K562 (cell line): ENCODE data around the gene SNRPA. TPM values are rescaled to one million over a fixed set of nuclear protein-coding genes. Genes with fewer than 3 reads are reported as not detected.

Source experiments
- BCL6 ChIP-seq: fragments of 250-450 bp; sonication (Bioruptor Pico); IDR thresholded peaks from 2 replicates; pipeline ENCODE4 v1.4.0; 2020
- GABPB1 ChIP-seq: sonication (generic); formaldehyde crosslinking; IDR thresholded peaks from 2 replicates; pipeline ENCODE4 v1.8.0; 2022; ENCODE audit warnings: mild to moderate bottlenecking, missing genetic modification reagents
- IFI16 ChIP-seq: fragments of 250-450 bp; sonication (Bioruptor Pico); IDR thresholded peaks from 2 replicates; pipeline ENCODE4 v2.1.2; 2022; ENCODE audit warnings: mild to moderate bottlenecking, inconsistent platforms
- PHF8 ChIP-seq: fragments of 200-600 bp; sonication (generic); IDR thresholded peaks from 2 replicates; pipeline ENCODE4 v1.6.1; 2012; ENCODE audit warnings: mixed run types, mild to moderate bottlenecking, inconsistent platforms, low read length, moderate library complexity, borderline replicate concordance
- SMAD2 ChIP-seq: fragments of 150-350 bp; IDR thresholded peaks from 2 replicates; pipeline ENCODE4 v1.6.1; 2014; ENCODE audit warnings: low read depth, mild to moderate bottlenecking, low read length
- TRIM25 ChIP-seq: fragments of 450-650 bp; IDR thresholded peaks from 2 replicates; pipeline ENCODE4 v1.7.0; 2016; ENCODE audit warnings: borderline replicate concordance
- ZMIZ1 ChIP-seq, 2 experiments: fragments of 150-350 bp in 1 of 2; IDR thresholded peaks; 2 replicates each; pipeline ENCODE4 v1.6.1; 2012 to 2016; ENCODE audit warnings: low read depth in 2 of 2, low read length in 2 of 2, mild to moderate bottlenecking in 1 of 2, moderate library complexity in 1 of 2
- ZNF143 ChIP-seq: sonication (generic); formaldehyde crosslinking; IDR thresholded peaks from 2 replicates; pipeline ENCODE4 v1.9.0; 2022; ENCODE audit warnings: mild to moderate bottlenecking, missing genetic modification reagents
- ZNF707 ChIP-seq: fragments of 250-450 bp; sonication (Bioruptor Pico); conservative IDR thresholded peaks from 2 replicates; pipeline ENCODE4 v1.8.0; 2022; ENCODE audit warnings: inconsistent platforms, mild to moderate bottlenecking, moderate library complexity
- polyA plus RNA-seq, 8 experiments: library from polyadenylated mRNA; depleted of rRNA in 4 of 8; stranded (reverse) in 5 of 8; unstranded in 3 of 8; fragments of >200 nt; fragmentation: Nextera tagmentation in 2 of 8; fragmentation: Illumina TruSeq in 1 of 8; extraction: Ambion mirVana in 2 of 8; extraction: Trizol in 1 of 8; gene quantifications; 2 replicates each; pipeline versions ENCODE4 v1.2.1 to v1.2.3, GENCODE V29; 2011 to 2014; ENCODE audit warnings: inconsistent platforms in 1 of 8, missing spikeins in 1 of 8
- total RNA-seq, 7 experiments: library from RNA; depleted of rRNA in 6 of 7; stranded (reverse); fragments of >200 nt in 6 of 7; fragmentation: Illumina TruSeq in 2 of 7; extraction: Trizol in 2 of 7; gene quantifications; 2 replicates each; pipeline versions ENCODE4 v1.2.1 to v1.2.3, GENCODE V29; 2011 to 2021; ENCODE audit warnings: low replicate concordance in 1 of 7

Gene SNRPA
- total and polyA plus RNA-seq, 9 of the 15 experiments (the other 6 are each of a cell fraction or from before 2014, with no cell fraction given) = 16.3 to 311 (median 193) TPM

- TF ChIP-seq ZMIZ1 (IDR thresholded peaks at IDR 0.05; ENCODE audit: low read depth in 2 of 2, low read length in 2 of 2) (no peak), BCL6 (CRISPR knock-in tag) (no peak), ZNF707 (CRISPR knock-in tag) (no peak), GABPB1 (CRISPR knock-in tag) (peak; percentile 87), PHF8 (peak; percentile 87), ZNF143 (CRISPR knock-in tag) (no peak), IFI16 (CRISPR knock-in tag) (no peak), SMAD2 (no peak), TRIM25 (no peak)
Observed at GRCh38 chr19:40777937-40778705, 27.1 kb downstream of the SNRPA start, which contains the start of gene RAB4B (continued).
